HG03039 (cell line): ENCODE results near the gene SMIM41.

Source experiments
- ATAC-seq: cut with Tn5 transposase; IDR thresholded peaks from one replicate; pipeline ENCODE4 v1.9.1; 2021; ENCODE audit warnings: mild to moderate bottlenecking, moderate library complexity; ENCODE audit not compliant: unreplicated experiment

Gene SMIM41

GRCh38 chr12:52050116-52050757 is 29.3 kb upstream of the SMIM41 start:
- no peak for ATAC-seq

- peak; percentile 72 for ATAC-seq
Observed at GRCh38 chr12:52050758-52051541, 28.6 kb upstream of the SMIM41 start, which contains the start of gene NR4A1. NR4A1 (plus strand) TSS chr12:52051442; CDS start chr12:52054329, 2,887 bp downstream.

GRCh38 chr12:52052468-52053186 is 26.9 kb upstream of the SMIM41 start:
- no peak for ATAC-seq

DNA sequence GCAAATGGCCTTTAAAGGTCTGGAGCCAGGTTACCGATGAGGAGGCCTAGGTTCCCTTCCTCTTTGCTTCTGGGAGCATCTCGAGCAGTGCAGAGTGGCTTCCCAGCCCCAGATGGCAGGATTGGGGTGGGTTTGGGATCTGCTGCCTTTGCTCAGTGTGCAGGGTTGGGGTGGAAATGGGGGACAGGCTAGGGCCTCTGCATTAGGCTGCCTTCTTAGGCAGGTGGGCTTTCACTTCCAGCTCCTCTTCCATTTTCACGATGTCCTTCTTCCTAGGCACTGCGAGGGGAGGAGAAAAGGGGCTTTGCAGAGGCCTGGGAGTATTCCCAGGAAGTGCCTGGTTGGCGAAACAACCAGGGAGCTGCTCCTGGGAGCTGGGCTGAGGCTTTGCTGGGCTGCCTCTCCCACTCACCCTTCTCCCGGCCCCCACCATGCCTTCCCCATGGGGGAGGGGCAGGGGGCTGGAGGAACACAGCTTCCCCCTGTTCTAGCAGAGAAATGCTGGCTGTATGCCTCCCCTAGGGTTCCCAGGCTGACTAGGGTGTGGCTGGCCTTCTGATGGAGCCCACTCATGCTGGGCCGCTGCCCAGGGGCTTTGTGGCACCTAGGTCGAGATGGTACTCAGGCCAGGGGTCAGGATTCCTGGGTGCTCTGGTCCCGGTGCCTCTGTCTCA is 25.8 kb upstream of the SMIM41 start:
- no peak for ATAC-seq

- ATAC-seq = no peak
Observed at GRCh38 chr12:52054231-52054832, 25.2 kb upstream of the SMIM41 start.

- ATAC-seq = no peak
Observed at GRCh38 chr12:52054833-52055730, 24.4 kb upstream of the SMIM41 start.

DNA sequence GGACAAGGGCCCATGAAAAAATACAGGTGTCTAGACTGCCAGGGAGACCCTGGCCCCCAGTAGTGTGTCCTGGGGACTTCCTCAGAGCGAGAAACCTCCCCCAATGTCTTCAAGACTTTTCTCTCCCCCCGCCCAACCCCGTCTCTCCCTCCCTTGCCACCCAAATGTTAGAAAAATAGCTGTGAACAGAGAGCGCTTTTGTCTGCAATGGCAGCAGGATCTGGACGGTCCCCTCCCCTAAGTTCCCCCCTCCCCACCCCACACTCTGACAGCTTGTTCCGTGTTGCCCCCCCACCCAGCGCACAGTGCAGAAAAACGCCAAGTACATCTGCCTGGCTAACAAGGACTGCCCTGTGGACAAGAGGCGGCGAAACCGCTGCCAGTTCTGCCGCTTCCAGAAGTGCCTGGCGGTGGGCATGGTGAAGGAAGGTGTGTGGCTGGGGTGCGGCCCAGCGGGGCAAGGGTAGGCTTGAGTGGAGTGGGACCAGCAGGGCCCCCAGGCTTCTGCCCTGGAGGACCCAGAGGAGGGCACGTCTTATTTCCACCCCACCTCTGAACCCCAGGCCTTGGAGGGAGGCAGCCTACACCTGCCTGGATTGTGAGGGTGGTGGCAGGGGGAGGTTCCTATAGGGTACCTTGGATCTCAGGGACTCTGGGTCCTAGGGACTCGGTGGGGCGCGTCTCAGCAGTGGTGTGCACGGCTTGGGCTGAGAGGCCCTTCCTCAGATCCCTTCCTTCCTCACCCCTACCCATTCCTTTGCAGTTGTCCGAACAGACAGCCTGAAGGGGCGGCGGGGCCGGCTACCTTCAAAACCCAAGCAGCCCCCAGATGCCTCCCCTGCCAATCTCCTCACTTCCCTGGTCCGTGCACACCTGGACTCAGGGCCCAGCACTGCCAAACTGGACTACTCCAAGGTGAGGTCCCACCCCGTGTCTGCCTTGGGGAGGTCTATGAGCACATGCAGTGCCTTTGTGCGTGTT is 23.5 kb upstream of the SMIM41 start:
- no peak for ATAC-seq

DNA sequence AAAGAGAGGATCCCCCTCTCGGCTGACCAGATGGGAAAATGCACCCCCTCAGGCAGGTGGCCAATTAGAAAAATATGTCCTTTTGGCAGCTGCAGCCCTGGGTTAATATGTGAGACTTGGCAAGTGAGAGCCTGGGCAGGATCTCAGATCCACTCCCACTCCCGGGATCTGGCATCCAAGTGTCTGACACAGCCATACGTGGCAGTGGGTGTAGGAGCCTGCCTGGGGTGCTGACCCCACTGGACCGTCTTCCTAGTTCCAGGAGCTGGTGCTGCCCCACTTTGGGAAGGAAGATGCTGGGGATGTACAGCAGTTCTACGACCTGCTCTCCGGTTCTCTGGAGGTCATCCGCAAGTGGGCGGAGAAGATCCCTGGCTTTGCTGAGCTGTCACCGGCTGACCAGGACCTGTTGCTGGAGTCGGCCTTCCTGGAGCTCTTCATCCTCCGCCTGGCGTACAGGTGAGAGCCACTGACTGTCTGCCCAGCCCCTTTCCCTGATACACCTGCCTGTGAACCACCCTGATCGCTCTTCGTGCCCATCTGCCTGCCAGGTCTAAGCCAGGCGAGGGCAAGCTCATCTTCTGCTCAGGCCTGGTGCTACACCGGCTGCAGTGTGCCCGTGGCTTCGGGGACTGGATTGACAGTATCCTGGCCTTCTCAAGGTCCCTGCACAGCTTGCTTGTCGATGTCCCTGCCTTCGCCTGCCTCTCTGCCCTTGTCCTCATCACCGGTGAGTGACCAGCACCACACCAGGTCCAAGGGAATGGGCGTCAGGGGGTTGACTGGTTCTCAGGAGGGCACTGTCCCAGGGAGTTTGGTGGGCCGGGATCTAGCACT is 22.5 kb upstream of the SMIM41 start:
- no peak for ATAC-seq

DNA sequence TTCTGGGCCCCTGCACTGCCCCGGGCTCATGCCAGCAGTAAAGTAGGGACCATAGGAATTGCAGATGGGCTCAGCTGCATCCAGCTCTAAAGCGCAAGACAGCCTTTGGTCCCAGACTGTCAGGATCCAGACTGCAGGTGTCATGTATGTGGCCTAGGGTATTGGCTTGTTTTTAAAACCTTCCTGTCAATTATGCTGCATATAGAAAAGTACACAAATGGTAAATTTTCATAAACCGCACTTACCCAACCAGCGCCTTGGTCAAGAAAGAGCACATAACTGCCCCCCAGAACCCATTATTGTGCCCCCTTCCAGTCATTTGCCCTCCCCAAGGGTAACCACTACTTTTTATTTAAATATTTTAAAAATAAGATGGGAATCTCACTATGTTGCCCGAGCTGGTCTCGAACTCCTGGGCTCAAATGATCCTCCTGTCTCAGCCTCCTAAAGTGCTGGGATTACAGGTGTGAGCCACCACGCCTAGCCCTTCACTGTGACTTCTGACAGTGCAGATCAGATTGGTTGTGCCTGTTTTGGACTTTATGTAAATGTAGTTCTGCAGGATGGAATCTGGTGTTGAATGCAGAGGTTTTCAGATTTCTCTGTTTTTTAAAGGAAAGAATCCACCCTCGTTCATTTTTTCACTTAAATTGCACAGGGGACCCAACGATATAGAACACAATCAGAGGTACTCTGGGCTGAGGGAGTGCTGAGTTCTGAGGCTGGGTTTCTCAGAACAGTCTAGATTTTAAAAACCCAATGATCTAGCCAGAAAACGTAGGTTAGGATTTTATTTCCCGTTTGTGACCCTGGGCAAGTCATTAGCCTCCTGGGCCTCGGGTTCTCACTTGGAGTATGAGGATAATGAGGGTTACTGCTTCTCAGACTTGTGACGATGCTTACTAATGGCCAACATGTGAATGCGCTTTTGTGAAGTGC is 21.6 kb upstream of the SMIM41 start:
- ATAC-seq = no peak

DNA sequence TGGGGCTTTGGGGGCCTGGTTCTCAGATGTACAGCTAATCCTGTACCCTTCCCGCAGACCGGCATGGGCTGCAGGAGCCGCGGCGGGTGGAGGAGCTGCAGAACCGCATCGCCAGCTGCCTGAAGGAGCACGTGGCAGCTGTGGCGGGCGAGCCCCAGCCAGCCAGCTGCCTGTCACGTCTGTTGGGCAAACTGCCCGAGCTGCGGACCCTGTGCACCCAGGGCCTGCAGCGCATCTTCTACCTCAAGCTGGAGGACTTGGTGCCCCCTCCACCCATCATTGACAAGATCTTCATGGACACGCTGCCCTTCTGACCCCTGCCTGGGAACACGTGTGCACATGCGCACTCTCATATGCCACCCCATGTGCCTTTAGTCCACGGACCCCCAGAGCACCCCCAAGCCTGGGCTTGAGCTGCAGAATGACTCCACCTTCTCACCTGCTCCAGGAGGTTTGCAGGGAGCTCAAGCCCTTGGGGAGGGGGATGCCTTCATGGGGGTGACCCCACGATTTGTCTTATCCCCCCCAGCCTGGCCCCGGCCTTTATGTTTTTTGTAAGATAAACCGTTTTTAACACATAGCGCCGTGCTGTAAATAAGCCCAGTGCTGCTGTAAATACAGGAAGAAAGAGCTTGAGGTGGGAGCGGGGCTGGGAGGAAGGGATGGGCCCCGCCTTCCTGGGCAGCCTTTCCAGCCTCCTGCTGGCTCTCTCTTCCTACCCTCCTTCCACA is 20.7 kb upstream of the SMIM41 start:
- ATAC-seq = no peak

- ATAC-seq = no peak
Observed at GRCh38 chr12:52059582-52060497, 19.7 kb upstream of the SMIM41 start.

GRCh38 chr12:52060498-52061177 is 18.9 kb upstream of the SMIM41 start:
- no peak for ATAC-seq

DNA sequence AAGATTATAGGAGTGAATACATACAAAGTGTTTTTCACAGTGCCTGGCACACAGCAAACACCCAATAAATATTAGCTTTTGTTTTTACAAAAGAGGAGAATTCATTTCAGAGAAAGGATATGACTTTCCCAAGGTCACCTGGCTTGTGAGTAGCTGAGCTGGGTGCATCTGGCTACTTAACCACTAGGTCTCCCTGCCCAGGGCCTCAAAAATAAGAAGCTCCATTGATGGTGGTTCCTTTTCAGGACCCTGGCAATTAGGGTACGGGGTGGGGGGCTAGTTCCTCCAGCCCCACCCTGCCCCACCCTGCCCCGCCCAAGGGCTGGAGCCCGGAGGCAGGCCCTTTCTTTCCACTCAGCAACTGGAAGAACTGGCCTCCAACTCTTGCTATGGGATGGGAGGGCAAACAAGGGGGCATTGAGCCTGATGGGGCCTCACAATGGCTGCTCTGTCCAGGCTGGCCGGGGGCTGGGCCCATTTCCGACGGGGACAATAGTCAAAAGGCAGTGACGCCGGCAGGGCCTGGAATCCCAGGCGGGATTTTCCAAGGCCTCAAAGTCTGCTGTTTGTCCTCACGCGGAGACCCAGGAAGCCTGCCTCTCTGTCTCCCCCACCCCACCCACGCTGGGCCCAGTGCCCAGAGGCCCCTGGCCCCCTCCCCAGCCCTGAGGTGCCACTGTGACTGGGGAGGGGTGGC is 17.9 kb upstream of the SMIM41 start:
- no peak for ATAC-seq
